Heart left ventricle (tissue), 16 donors: ENCODE data around the gene SNTA1. TPM values are rescaled to one million over a fixed set of nuclear protein-coding genes. Genes with fewer than 3 reads are reported as not detected.

ENCODE experiments used
- ATAC-seq, 4 donors: fragments of 200-7000 bp; cut with Tn5 transposase; one replicate each; pipeline ENCODE4 v1.9.1; 2020 to 2022; ENCODE audit warnings: moderate library complexity in 4 of 4, mild to moderate bottlenecking in 3 of 4, moderate number of reproducible peaks in 1 of 4
- DNase-seq, 5 donors: peaks; one replicate each; pipeline ENCODE4 v3.0.0-alpha.2; 2020
- H3K27ac ChIP-seq, 12 donors: fragments of 200-600 bp; sonication (generic) in 4 of 12; one replicate each; pipeline versions ENCODE4 v1.5.0 to v1.8.0; 2016 to 2022; ENCODE audit warnings: mild to moderate bottlenecking in 2 of 12
- H3K27me3 ChIP-seq, 9 donors: fragments of 200-600 bp; sonication (generic) in 2 of 9; one replicate each; pipeline versions ENCODE4 v1.5.1 to v1.8.0; 2016 to 2022; ENCODE audit warnings: mild to moderate bottlenecking in 3 of 9
- H3K36me3 ChIP-seq, 9 donors: fragments of 200-600 bp; sonication (generic) in 2 of 9; one replicate each; pipeline versions ENCODE4 v1.5.0 to v1.8.0; 2018 to 2022; ENCODE audit warnings: mild to moderate bottlenecking in 2 of 9
- H3K4me1 ChIP-seq, 12 donors: fragments of 200-600 bp; sonication (generic) in 4 of 12; one replicate each; pipeline versions ENCODE4 v1.5.0 to v1.8.0; 2016 to 2022; ENCODE audit warnings: mild to moderate bottlenecking in 3 of 12
- H3K4me3 ChIP-seq, 12 donors: fragments of 200-600 bp; sonication (generic) in 4 of 12; one replicate each; pipeline versions ENCODE4 v1.5.0 to v1.8.0; 2017 to 2022; ENCODE audit warnings: mild to moderate bottlenecking in 9 of 12, moderate library complexity in 4 of 12
- H3K9me3 ChIP-seq, 12 donors: fragments of 200-600 bp; sonication (generic) in 4 of 12; one replicate each; pipeline versions ENCODE4 v1.5.0 to v1.8.0; 2016 to 2022; ENCODE audit warnings: mild to moderate bottlenecking in 1 of 12
- CTCF ChIP-seq, 12 donors: fragments of 200-600 bp; sonication (generic) in 4 of 12; IDR thresholded peaks; one replicate each; pipeline versions ENCODE4 v1.5.0 to v1.8.0; 2018 to 2022; ENCODE audit warnings: antibody characterized with exemption in 12 of 12, mild to moderate bottlenecking in 5 of 12
- POLR2A ChIP-seq, 2 donors: fragments of 450-650 bp; IDR thresholded peaks; one replicate each; pipeline ENCODE4 v1.6.1; 2017; ENCODE audit warnings: antibody characterized with exemption in 2 of 2, mild to moderate bottlenecking in 2 of 2, moderate library complexity in 2 of 2
- WGBS, 4 donors: extraction: QIAGEN DNeasy Blood & Tissue Kit in 2 of 4; methylation state at CpG; one replicate each; pipeline versions ENCODE4 v1.1.5 to v1.1.7; 2013 to 2018; 5-methylcytosine and 5-hydroxymethylcytosine counted together
- intact Hi-C, 10 donors: fragments of 100-400 bp; cut with DNase I; formaldehyde crosslinking; loops; one replicate each; pipeline versions ENCODE4 v1.11.1 to v1.14.2; 2022
- polyA plus RNA-seq, 2 donors: library from polyadenylated mRNA; stranded (reverse); fragments of 200-250 nt; gene quantifications; one replicate each; pipeline ENCODE4 v1.2.3, GENCODE V29; 2013
- total RNA-seq, 9 donors: library from RNA; depleted of rRNA in 2 of 9; stranded (reverse); fragments of >200 nt in 2 of 9; fragmentation: NEBNext Ultra II Directional in 3 of 9; extraction: Animal tissue kit (Norgen Biotek cat#: 25700) in 3 of 9; gene quantifications; one replicate each; pipeline versions ENCODE4 v1.1.0 to v1.2.4, GENCODE V29; 2016 to 2023
- donor health status: ischemic (EF 13 %, LVEDD 7.1; RV severe dilation, severe dysfunction).
- donor health status: healthy with polysubstance abuse.
- donor health status: DM: no; HTN: yes; CAD: no.
- donor health status: DM: no; HTN: no; CAD: no.
- donor health status: ischemic (EF 25% LVEDD 6.9; RV normal size, moderate dysfunction).
- donor health status: ischemic (EF 25% LVEDD 5.7; RV mildly dilated, moderate dysfunction).
- donor health status: healthy.
- donor health status: DM: yes; HTN: yes; CAD: no.
- donor health status: ischemic (EF 35%, LVEDD 5.7; RV mildly dilated, moderate dysfunction).
- donor health status: nonischemic (EF 11% LVEDD 7.7; RV severe dilation, severe dysfunction).
- donor health status: DM: yes; HTN: yes; CAD: no.
- donor health status: PGD.
- donor health status: ischemic (EF 29% LVEDD 5.4; RV normal size, mild dysfunction).
- donor health status: nonischemic (EF 23%, LVEDD 6.1; RV moderate dilation, normal function).

Gene SNTA1
- total and polyA plus RNA-seq, 11 donors, result 91.0 to 318 (median 166) TPM

DNA sequence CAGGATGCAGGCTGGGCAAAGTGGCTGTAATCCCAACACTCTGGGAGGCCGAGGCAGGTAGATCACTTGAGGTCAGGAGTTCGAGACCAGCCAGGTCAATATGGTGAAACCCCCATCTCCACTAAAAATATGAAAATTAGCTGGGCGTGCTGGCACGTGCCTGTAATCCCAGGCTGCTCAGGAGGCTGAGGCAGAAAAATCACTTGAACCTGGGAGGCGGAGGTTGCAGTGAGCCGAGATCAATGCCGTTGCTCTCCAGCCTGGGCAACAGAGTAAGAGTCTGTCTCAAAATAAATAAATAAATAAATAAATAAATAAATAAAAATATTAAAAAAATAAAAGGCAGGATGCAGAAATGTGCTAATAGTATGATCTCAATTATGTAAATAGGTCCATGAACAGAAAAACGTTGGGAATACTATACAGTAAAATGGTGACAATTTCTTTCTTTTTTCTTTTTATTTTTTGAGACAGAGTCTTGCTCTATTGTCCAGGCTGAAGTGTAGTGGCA, 37.9 kb upstream of the SNTA1 start:
- Histone ChIP-seq H3K4me3 (no peak overlapping the region), H3K36me3 (no peaks in the 10 kb centered on the region), H3K9me3 (no peaks in the 10 kb centered on the region), H3K27me3 (no peaks in the 10 kb centered on the region), H3K27ac (no peak overlapping the region), H3K4me1 (no peaks in the 10 kb centered on the region)
- DNase-seq, result no peak
- ATAC-seq, result no peak
- WGBS, 4 donors, result 93 to 97% (median 94%) methylated on average over 8 of the region's 8 CpGs
- TF ChIP-seq POLR2A (IDR thresholded peaks at IDR 0.05), result no peak
- no peak for TF ChIP-seq CTCF (IDR thresholded peaks at IDR 0.05)
- intact Hi-C loops, result no loop called here

DNA sequence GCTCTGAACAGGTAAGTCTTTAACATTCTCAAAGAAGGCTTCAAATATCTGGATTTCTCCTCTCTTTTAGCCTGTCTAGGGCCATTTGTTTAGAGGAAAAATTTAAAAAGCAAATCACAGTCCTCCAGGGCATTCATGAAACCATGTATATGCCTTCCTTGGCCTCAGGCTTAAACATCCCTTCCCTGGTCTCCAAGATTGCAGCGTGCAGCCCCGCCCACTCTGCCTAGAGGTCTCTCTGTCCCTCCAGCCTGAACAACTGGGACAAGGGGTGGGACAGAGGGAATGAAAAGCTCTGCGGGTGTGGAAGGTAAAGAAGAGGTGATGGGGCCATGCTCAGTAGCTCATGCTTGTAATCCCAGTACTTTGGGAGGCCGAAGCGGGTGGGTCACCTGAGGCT, 36.5 kb upstream of the SNTA1 start:
- H3K4me3 ChIP-seq, result no peak overlapping the region
- DNase-seq (no peak), ATAC-seq (no peak)
- TF ChIP-seq POLR2A (IDR thresholded peaks at IDR 0.05), result no peak
- TF ChIP-seq CTCF (IDR thresholded peaks at IDR 0.05), result no peak
- no peaks in the 10 kb centered on the region for H3K9me3 ChIP-seq
- WGBS, 4 donors, result 92 to 98% (median 94%) methylated on average over 5 of the region's 5 CpGs
- peaks cover 0 to 6% (median 0%) of the 10 kb centered on the region in 9 donors for H3K27me3 ChIP-seq
- intact Hi-C loops, result no loop called here
- no peaks in the 10 kb centered on the region for H3K4me1 ChIP-seq
- no peak overlapping the region for H3K27ac ChIP-seq
- H3K36me3 ChIP-seq, result no peaks in the 10 kb centered on the region

DNA sequence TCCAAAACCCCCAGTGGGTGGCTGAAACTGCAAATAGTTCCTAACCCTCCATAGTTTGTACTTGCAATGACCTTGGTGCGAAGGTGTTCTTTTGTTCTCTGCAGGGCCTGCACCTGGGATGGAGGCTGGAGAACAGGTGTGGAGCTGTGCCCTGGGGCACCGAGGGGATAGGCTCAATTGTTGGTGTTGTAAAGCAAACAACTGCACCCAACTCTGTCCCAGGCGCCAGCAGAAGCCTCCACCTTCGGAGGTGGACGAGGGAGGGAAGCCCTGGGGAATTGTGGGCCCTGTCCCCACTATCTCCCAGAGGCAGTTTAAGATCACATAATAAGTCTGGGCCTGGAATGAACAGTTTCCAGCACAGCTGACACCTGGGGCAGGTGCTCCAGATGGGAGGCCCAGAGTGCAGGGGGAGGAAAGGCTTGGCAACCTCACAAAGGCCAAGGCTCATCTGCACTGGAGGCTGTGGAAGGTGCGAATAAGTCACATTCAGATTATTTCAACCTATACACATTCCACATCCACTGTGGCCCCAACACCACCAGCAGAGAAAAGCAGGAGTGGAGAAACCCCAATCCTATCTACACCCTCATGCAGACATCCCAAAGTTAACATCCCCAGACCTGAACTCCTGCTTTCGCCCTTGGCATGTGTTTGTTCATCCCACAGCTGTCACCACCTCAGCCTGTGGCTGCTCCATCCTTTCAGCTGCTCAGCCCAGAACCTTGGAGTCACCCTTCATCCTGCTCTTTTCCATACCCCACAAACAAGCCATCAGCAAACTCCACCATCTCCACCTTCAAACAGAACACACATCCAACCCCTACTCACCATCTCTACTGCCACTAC, 34.0 kb upstream of the SNTA1 start:
- Histone ChIP-seq H3K4me1 (no peaks in the 10 kb centered on the region), H3K4me3 (no peak overlapping the region), H3K27ac (no peak overlapping the region), H3K27me3 (peaks cover 0 to 6% (median 0%) of the 10 kb centered on the region in 9 donors), H3K9me3 (no peaks in the 10 kb centered on the region), H3K36me3 (no peaks in the 10 kb centered on the region)
- intact Hi-C loops, result no loop called here
- ATAC-seq, result no peak
- no peak for DNase-seq
- WGBS, 4 donors, result 82 to 86% (median 86%) methylated on average over 7 of the region's 7 CpGs
- TF ChIP-seq CTCF (IDR thresholded peaks at IDR 0.05), result no peak
- no peak for TF ChIP-seq POLR2A (IDR thresholded peaks at IDR 0.05)

DNA sequence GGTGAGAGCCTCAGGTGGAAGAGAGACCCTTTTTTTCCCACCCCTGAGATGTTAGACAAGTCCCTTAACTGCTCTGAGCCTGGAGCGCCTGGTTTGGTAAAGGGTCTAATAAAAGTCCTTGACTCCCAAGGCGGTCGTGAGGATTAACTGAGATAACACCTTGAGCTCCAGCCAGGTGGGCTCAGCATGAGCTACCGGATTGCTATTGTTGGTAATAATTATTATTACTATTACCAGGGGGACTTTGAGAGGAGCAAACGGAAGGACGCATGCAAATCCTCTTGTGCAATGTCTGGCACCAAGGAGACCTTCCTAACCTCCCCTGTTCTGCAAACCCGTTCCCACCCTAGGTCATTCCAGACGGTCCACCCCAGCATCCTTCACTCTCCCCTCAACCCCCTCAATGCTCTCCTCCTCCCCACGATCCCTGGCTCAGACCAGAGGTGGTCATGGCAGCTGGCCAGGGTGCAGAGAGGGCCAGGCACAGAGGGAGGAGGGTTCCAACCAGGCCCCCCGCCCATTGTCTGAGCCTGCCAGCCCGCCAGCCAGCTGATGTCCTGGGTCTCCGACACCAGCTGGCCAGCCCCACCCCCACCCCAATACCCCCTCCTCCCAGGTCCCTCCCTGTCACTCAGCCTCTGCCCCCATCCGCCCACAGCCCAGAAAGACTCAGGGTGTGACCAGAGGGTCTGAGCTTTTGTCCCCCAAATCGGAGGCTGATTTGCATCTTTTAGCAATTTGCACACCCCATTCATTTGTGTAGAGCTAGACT, 32.0 kb upstream of the SNTA1 start:
- H3K4me1 ChIP-seq, result no peaks in the 10 kb centered on the region
- H3K36me3 ChIP-seq, result no peaks in the 10 kb centered on the region
- H3K4me3 ChIP-seq, result no peak overlapping the region
- no peak for DNase-seq
- intact Hi-C loops, result no loop called here
- no peak for ATAC-seq
- peaks cover 0 to 6% (median 0%) of the 10 kb centered on the region in 9 donors for H3K27me3 ChIP-seq
- H3K27ac ChIP-seq, result no peak overlapping the region
- no peaks in the 10 kb centered on the region for H3K9me3 ChIP-seq
- WGBS, 4 donors, result 39 to 51% (median 46%) methylated on average over 12 to 14 of the region's 14 CpGs
- TF ChIP-seq POLR2A (IDR thresholded peaks at IDR 0.05), result no peak
- no peak for TF ChIP-seq CTCF (IDR thresholded peaks at IDR 0.05)
